Calu3 (cell line): ENCODE data around the gene TBXAS1. TPM values are rescaled to one million over a fixed set of nuclear protein-coding genes. Genes with fewer than 3 reads are reported as not detected.

ENCODE experiments used
- BruUV-seq: library from RNA; stranded (reverse); fragments of 400-500 nt; replicated peaks from 2 replicates; lab custom pipeline; 2021; lab: Mats Ljungman, UMichigan
- CTCF ChIA-PET: fragments of 300-600 bp; sonication (Branson Sonifier 250); formaldehyde crosslinking; loops from one replicate; lab custom pipeline; 2022; ENCODE audit warnings: antibody characterized with exemption; lab: Charles Lee
- DNase-seq: peaks from one replicate; pipeline ENCODE4 v3.0.0; 2022
- H3K27ac Mint-ChIP-seq: one replicate; pipeline ENCODE4 v1.8.0; 2022; ENCODE audit warnings: mixed read lengths; ENCODE audit not compliant: unreplicated experiment
- H3K27me3 Mint-ChIP-seq: one replicate; pipeline ENCODE4 v1.8.0; 2022; ENCODE audit warnings: mixed read lengths; ENCODE audit not compliant: unreplicated experiment
- H3K36me3 Mint-ChIP-seq: one replicate; pipeline ENCODE4 v1.8.0; 2022; ENCODE audit warnings: mild to moderate bottlenecking, moderate library complexity, mixed read lengths; ENCODE audit not compliant: insufficient read depth, unreplicated experiment
- H3K4me1 Mint-ChIP-seq: one replicate; pipeline ENCODE4 v1.8.0; 2022; ENCODE audit warnings: mild to moderate bottlenecking, low read depth, mixed read lengths; ENCODE audit not compliant: unreplicated experiment
- H3K4me3 Mint-ChIP-seq: one replicate; pipeline ENCODE4 v1.8.0; 2022; ENCODE audit warnings: mild to moderate bottlenecking, low read depth, moderate library complexity, mixed read lengths; ENCODE audit not compliant: unreplicated experiment
- H3K9me3 Mint-ChIP-seq: one replicate; pipeline ENCODE4 v1.8.0; 2022; ENCODE audit warnings: low read depth, mixed read lengths; ENCODE audit not compliant: unreplicated experiment
- CTCF ChIP-seq: fragments of 200-600 bp; IDR thresholded peaks from one replicate; pipeline ENCODE4 v1.8.0; 2022; ENCODE audit warnings: antibody characterized with exemption; ENCODE audit not compliant: unreplicated experiment
- intact Hi-C: fragments of 100-400 bp; cut with micrococcal nuclease; formaldehyde crosslinking; loops from one replicate; pipeline ENCODE4 v1.10.0; 2022; ENCODE audit not compliant: unreplicated experiment
- total RNA-seq: library from RNA; stranded (reverse); gene quantifications from 2 replicates; pipeline ENCODE4 v1.2.3, GENCODE V29; 2022

TBXAS1 gene
- total RNA-seq, 1 experiment from 2014 or later = 33.0 TPM

- intact Hi-C loops = no loop called here
Observed at GRCh38 chr7:140044251-140044650, 215.2 kb downstream of the TBXAS1 start.

GRCh38 chr7:140045697-140046096 lies 216.6 kb downstream of the TBXAS1 start:
- H3K36me3 Mint-ChIP-seq = peaks cover 5% of the 10 kb centered on the region
- BruUV-seq = no TSS peak
- no peaks in the 10 kb centered on the region for H3K27me3 Mint-ChIP-seq
- DNase-seq = no peak
- intact Hi-C loops = no loop called here
- TF ChIP-seq CTCF = no peak
- H3K4me3 Mint-ChIP-seq = no peak overlapping the region
- no peaks in the 10 kb centered on the region for H3K9me3 Mint-ChIP-seq
- H3K27ac Mint-ChIP-seq = no peak overlapping the region
- H3K4me1 Mint-ChIP-seq = peaks cover 16% of the 10 kb centered on the region
- CTCF ChIA-PET = no interaction called here

More at GRCh38 chr7:140044251-140044650, 215.2 kb downstream of the TBXAS1 start:
- no TSS peak for BruUV-seq
- Mint-ChIP-seq H3K36me3 (peaks cover 11% of the 10 kb centered on the region), H3K9me3 (no peaks in the 10 kb centered on the region), H3K27ac (no peak overlapping the region), H3K4me3 (no peak overlapping the region), H3K27me3 (no peaks in the 10 kb centered on the region), H3K4me1 (peaks cover 3% of the 10 kb centered on the region)
- CTCF ChIA-PET = no interaction called here
- TF ChIP-seq CTCF = no peak
- DNase-seq = no peak

- no peaks in the 10 kb centered on the region for H3K9me3 Mint-ChIP-seq
- no peak for DNase-seq
- no peak overlapping the region for H3K27ac Mint-ChIP-seq
- peaks cover 16% of the 10 kb centered on the region for H3K4me1 Mint-ChIP-seq
- no peak overlapping the region for H3K4me3 Mint-ChIP-seq
- H3K36me3 Mint-ChIP-seq = no peaks in the 10 kb centered on the region
- no peak for TF ChIP-seq CTCF
- BruUV-seq = no TSS peak
- CTCF ChIA-PET = no interaction called here
- H3K27me3 Mint-ChIP-seq = no peaks in the 10 kb centered on the region
- intact Hi-C loops = no loop called here
Observed at GRCh38 chr7:140047197-140047596, 218.1 kb downstream of the TBXAS1 start.

DNA sequence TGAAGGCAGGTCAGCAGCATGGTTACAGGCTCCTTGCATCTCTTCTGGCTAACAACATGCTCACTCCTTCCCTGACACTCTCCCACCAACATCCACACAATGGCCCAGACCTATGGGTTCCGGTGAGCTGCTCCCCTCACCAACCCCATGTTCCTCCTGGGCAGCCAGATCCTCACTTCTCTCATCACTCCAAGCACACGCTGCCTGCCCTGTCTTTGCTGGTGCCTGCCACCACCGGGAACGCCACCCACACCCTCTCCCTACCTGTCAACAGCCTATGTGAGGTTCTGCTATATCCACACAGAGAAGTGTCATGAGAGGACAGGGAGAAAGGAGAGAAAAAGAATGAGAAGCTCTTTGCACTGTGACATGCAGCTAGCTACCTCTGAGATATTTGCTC lies 219.1 kb downstream of the TBXAS1 start:
- Mint-ChIP-seq H3K27me3 (no peaks in the 10 kb centered on the region), H3K4me3 (no peak overlapping the region), H3K27ac (no peak overlapping the region), H3K9me3 (no peaks in the 10 kb centered on the region), H3K4me1 (peaks cover 16% of the 10 kb centered on the region), H3K36me3 (no peaks in the 10 kb centered on the region)
- TF ChIP-seq CTCF = no peak
- no TSS peak for BruUV-seq
- no peak for DNase-seq
- CTCF ChIA-PET = no interaction called here
- intact Hi-C loops = no loop called here
